GM04503 (cell line): ENCODE results near the gene SNRNP200.
"Not testable (repeated sequence)": the region's sequence is repeated elsewhere in the genome, so short reads cannot be mapped to it uniquely, and the experiment has no call there.

Experiments
- DNase-seq: peaks from one replicate; pipeline ENCODE4 v3.0.0-alpha.2; 2012; ENCODE audit warnings: low read depth

Gene SNRNP200

DNA sequence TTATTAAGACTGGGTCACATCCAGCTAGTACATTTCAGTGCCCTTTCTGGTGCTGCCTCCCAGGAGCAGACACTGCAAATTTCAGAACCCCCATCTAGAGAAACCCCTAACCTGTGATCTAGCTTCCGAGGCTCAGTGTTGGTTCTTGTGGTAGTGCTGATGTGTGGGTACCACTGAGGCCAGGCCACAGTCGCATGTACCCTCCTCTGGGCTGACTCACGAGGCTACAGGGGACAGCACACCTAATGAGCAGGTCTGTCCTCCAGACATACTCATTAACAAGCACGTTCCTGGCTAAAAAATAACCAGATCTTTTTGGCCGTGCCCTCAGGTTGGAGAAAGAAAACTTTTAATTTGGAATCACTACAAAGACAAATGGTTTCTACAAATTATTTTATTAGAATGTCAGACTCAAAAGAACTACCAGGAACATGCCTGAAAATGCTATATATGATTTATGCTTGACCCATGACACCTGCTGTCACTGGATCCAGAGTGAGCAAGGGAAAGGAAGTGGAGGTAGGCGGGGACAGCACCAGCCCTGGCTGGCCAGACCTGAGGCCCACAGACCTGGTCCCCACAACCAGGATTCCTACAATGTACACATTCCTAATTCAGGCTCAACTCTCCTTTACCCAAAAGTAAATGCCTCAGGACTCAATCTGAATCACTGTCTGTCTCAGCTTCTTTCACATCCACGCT, 30.8 kb downstream of the SNRNP200 start:
- no peak for DNase-seq

DNA sequence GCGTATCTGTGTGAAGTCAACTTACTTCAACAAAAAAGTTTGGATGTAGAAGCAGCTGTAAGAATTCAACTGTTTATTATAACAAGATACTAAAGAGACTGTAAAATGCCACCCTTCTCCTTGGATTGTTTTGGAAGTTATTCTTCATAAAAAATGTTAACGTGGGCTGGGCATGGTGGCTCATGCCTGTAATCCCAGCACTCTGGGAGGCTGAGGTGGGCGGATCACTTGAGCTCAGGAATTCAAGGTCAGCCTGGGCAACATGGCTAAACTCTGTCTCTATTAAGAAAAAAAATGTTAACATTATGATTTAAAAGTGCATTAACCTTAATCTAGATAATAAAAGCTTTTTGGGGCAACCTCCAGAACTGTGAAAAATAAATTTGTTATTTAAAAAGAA, 31.6 kb downstream of the SNRNP200 start:
- no peak for DNase-seq

DNA sequence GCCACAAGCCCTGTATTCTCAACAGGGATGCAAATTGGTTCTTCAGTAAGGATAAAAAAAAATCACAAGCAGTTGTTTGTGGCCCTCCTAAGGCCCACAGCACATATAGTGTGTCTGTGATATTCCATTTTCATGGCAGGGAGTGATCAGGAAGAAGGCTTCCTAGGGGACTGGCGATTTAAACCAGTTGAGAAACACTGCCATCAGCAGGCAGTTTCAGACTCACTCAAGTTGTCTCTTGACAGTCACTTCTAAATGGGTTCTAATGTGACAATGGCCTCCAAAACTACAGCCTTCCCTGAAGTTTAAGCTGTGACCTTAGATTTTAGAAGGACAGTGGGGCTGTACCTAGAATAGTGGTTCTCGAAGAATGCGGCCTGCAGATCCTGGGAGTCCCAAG, 33.4 kb downstream of the SNRNP200 start:
- DNase-seq: no peak

DNA sequence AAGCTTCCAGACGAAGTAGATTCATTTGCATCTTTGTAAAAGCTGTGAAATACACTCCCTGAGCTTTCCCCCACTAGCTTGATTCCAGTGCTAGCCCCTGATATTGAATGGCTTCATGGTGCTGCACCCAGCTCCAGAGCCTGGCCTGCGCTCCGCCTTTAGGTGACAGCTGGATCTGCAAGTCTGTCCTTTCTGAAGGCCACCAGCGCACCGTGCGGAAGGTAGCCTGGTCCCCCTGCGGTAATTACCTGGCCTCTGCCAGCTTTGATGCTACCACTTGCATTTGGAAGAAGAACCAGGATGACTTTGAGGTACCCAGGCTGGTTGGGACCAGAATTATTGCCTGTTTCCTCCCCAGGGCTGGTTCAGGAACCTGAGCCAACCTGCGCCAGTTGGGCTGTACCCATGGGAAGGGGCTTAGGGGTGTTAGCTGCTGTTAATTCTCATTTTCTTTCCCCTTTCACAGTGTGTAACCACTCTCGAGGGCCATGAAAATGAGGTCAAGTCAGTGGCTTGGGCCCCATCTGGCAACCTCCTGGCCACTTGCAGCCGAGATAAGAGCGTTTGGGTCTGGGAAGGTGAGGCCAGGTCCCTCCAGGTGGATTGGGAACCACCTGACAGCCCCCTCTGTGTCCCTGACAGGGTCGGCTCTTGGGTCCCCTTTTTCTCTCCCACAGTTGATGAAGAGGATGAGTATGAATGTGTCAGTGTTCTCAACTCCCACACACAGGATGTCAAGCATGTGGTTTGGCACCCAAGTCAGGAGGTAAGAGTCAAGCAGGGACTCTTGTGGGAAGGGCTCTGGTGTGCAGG, 38.0 kb downstream of the SNRNP200 start:
- no peak for DNase-seq

DNA sequence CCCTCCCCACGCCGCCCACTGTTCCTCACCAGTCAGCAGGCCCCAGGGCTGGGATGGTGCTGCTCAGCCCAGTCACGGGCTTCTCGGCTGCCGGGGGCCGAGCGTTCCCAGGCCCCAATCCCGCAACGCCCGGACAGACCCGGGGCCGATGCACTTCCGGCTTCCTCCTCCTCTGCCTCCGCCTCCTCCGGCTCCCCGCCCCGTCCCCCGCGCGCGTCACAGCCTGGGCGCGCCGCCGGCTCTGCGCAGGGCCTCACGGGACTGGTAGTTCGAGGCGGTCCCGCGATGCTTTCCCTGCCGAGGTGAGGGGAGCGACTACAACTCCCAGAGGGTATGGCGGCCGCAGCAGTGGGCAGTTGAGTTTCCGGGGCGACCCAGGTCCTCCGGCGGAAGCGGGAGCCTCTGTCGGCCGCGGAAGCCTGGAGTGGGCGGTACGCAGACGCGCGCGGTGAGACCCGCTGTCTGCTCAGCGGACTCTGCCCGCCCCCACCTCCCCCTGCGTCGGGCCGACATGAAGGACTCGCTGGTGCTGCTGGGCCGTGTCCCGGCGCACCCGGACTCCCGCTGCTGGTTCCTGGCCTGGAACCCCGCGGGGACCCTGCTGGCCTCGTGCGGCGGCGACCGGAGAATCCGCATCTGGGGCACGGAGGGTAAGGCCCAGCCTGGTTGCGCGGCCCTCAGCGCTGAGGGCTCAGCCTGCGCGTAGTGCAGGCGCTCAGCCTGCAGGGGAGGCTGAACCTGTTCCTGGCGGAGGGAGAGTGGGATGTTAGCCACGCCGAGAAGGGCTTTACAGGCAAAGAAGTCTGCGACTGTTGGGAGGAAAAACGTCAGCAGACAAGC, 39.3 kb downstream of the SNRNP200 start, which contains the start of the genes CIAO1 and TMEM127:
Gene CIAO1 (plus strand): TSS at position 386 of the 840 bp plus-strand sequence. CDS start 126 bp downstream, at position 512.
Gene TMEM127 (minus strand): TSS at position 158 of the 840 bp plus-strand sequence. CDS start 616 bp downstream, outside the sequence.
- peak; percentile 83 for DNase-seq

DNA sequence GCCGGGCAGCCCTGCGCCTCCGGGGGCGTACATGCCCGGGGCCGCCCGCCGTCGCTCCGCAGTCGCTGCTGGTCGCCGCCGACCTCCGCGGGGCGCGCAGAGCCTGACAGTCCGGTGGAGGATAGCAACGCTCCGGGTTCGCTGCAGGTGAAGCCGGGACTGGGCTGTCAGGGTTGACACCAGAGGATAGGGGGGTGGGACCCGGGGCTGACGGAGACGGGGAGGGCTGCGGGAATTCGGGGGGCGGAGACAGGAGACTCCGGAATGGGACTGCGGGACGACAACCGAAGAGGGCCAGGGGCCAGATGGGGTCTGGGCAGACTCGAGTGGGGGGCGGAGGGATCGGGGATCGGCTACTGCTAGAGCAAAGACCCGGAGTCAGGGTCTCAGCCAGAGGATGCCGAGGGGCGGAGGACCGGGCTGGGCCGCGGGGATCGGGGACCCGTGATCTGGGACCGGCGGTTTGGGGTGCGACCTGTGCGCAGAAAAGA, 40.0 kb downstream of the SNRNP200 start:
- DNase-seq: no peak

DNA sequence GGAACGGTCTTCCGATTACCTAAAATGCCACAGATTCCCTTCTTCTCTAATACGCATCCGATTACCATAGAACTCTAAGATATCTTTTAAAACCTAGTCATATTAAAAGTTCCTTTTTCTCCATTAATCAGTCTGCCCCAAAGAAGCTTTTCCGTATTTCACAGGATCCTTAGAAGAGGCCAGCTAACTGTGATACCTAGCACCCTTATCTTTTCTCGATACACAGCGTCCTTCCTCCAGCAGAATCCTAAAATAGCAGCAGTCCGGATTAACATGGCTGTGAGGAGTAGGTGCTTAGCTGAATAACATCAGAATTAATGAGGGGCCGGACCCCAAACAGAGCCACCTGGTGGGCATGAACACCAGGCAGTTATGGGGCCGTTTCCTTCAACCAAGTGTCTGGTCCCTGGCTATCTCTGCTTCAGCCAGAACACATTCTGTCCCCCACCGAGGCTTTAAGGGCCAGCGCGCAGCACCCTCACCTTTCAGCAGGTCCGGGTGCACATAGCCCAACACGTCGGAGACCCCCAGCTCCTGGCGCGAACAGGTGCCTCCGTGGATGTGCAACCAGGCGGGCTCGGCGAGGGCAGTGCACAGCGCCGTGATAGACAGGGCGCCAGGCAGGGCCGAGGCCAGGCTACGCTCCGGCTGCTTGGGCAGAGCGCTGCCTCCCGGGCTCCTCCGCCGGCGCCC, 40.5 kb downstream of the SNRNP200 start:
- no peak for DNase-seq

DNA sequence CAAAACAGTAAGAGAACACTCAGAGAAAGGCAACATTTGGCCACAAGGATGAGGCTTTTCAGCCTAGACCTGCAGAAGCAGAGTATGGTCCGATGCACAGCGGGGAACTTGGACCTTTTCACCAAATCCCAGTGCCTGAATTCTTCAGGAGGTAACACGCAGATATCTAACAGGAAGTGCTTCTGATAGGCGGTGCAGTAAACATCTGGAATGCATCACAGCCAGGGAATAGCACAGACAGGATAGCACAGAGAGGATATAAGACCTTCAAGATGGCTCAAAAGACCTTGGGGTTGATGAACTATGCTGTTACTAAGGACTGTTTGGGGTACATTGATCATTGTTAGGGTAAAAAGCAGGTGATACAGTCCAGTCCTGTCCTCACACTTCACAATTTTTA, 41.3 kb downstream of the SNRNP200 start:
- no peak for DNase-seq

DNA sequence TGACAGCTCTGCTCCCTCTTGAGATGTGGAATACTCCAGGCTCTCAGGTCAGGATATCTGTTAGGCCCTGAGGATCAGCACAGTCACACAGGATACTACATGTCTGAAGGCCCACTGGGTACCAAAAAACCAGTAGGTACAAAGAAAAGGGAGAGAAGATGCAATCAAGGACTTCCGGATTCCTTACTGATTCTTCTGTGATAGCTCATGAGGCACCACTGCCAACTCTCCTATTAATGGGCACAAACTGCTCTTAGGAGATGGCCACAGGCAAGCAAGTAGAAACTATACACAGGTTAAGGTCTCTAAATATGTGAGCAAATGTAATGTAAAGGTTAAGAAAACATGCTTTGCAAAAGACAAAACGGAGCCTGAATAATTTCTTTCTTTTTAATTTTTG, 43.0 kb downstream of the SNRNP200 start:
- no peak for DNase-seq

DNA sequence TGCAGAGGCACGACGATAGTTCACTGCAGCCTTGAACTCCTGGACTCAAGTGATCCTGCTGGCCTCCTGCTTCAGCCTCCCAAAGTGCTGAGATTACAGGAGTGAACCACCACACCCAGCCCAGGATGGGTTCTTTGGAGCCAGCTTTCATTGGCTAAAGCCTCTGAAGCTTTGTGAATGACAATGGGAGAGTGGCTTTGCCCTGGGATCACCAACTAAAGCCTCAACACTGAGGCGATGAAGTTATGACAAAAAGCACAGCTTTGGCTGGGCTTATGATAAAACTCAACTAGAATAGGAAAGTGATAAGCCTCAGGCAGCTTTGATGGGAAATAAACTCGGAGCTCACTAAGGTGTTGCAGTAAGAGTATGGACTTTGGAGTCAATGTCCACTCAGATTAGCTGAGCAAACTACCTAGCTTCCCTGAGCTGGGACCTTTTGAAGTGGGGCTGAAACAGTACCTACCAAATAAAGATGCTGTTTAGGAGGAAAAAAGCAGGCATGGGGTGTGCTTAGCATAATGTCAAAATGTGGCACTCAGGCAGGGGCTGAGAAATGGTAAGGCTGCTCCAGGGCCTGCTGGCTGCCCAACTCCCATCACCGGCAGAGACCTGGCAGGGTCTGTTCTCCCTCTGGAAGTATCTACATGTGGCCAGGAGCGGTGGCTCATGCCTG, 43.9 kb downstream of the SNRNP200 start:
- DNase-seq: no peak

DNA sequence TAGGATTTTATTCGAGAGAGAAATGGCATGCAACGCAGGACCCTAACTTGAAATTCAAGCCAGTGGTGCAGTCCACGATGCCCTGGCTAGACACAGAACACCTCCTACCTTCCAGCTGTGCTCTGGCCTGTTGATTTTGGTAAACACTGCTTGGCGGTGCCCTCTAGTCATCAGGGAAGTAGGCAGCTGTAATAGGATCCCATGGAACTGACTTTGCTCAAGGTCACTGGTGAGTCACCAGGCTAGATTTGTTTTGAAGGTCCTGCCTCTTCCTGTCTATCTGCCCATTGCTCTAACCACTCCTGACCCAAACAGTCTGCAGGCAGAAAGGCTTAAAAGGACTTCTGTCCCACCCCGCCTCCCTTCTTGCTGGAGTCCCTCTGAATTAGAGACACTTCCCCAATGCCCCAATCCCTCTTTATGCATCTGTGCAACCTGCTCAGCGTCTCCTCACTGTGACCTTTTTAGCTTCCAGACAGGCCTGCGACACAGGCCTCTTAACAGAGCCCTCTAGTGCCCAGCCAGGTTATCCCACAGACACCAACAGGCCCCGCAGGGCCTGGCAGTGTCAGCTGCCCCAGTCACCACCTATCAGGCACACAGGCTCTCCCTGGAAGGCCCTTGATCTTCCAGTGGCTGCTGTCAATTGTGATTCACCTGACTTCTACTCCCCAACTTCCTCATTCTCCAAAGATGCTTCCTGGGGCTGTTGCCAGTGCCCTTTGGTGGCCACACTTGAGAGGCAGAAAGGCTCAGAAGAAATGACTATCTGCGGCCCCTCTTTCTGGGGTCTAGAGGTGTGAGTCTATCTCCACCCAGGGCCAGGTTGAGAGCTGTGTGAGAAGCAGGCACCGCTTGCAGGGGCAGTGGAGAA, 44.7 kb downstream of the SNRNP200 start:
- DNase-seq: peak; percentile 77

DNA sequence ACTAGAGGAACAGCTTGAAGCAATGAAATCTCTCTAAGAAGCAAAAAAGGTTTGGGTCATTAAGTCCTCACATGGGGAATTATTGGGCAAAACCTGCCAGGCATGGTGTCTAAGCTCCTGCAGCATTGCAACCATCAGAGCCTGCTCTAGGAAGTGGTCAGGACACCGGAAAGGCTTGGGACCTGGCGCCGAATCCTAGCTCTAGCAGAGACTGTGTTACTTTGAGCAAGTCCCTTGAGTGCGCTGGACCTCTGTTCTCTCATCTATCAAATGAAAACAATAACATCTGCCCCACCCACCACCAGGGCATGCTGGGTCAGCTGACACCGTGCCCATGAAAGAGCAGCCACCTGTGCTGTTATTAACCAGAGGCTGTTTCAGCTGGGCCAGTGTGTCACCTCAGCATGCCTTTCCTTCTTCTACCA, 45.8 kb downstream of the SNRNP200 start:
- no peak for DNase-seq

DNA sequence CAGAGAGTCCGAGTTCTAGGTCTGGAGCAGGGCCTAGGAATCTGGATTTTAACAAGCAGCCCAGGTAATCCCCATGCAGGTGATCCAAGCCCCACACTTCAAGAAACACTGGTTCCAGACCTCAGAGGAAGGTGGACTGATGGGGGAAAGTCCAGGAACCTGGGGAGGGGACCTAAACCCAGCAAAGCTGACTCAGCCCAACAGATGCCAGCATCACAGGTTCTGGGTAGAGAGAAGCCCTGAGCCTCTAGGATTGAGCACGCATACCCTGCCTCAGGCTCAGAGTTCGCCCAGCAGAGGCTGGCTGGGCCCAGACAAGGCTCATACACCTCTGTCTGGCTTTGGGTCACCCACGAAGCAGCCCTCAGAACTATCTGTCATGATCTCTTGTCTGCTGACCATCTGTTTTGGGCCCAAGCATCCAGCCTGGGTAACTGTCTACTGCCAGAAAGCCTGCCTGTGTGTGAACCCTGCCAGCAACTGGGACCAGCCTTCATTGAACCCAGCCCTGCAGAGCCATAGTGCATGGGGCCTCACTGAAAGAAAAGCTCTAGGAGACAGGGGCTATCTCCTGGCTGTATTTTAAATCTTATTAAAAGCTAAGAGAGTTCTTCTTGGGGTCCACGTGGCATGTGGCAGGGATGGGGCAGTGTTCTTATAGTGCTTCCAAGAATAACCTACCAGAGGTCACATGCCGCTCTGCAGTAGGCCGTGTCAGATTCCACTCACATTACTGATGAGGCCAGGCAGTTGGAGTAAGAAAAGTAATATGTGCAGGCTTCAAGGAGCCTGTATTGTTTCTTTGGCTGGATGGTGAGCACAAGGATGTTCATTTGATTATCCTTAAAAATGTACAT, 47.0 kb downstream of the SNRNP200 start:
- no peak for DNase-seq

DNA sequence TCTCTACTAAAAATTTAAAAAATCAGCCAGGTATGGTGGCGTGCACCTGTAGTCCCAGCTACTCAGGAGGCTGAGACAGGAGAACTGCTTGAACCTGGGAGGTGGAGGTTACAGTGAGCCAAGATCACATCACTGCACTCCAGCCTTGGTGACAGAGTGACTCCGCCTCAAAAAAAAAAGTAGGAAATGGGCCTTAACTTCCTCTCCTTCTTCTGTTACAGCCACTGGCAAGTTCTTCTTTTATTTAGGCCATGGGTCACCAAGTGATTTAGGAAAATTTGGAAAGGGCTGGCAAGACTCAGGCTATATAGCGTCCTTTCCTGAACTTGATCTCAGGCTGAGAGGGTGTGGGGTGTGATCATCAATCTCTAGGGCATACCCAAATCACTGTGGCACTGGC, 47.6 kb downstream of the SNRNP200 start:
- DNase-seq: not testable (repeated sequence)

DNA sequence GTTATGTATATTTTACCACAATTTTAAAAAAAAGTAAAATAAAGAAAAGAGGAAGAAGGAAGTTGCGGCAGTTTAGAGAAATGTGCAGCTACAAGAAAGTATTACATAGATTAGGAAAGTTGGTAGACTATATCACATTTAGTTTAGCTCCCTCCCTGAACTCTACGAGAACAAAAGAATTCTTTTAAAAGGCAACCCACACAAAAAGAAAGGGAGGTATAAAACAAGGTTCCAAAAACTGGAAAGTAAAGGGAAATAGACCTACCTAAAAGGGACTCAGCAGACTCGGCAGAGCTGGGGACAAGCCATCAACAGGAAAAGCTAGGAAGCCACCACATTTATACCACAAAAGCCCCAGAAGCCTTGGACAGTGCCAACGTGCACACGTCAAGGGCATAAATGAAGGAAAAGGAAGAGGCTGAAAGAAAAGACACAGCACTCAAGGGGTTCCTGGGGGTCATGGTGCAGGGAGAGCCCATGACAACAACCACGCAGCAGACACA, 48.7 kb downstream of the SNRNP200 start:
- no peak for DNase-seq

DNA sequence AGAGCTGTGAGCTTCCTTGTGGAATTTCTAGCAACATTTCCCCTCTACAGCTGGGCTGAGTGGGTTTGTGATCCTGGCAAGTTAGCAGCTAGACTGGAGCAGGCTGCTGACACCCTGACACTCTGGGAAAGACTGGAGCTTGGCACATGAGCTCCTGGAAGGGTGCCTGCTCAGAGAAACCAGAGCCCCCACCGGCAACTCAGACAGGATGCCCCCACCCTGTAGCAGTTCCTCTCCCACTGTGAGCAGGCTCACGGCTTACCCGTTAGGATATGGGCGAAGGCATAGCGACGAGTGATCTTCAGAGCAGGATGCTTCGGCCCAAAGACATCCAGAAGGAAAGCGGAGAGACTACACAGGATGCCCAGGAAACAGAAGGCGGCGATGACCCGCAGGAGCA, 50.8 kb downstream of the SNRNP200 start:
- DNase-seq: no peak

DNA sequence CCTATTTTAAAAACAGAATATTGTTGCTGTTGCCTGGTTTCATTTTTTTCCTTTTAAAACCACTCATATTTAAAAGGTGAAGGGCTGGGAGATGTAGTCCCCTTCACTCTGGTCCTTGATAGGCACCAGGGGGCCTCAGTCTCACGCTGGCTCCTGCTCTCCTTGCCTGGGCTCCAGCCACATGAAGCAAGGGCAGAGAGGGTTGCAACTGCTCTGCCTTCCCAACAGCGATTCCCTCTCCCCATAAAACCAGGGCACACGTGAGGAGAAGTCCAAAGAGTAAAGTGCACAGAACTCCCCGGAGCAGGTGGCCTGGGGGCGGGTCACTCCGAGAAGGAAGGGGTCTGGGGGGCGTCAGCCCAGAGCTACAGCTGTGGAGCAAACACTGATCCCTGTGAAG, 52.3 kb downstream of the SNRNP200 start:
- DNase-seq: no peak

DNA sequence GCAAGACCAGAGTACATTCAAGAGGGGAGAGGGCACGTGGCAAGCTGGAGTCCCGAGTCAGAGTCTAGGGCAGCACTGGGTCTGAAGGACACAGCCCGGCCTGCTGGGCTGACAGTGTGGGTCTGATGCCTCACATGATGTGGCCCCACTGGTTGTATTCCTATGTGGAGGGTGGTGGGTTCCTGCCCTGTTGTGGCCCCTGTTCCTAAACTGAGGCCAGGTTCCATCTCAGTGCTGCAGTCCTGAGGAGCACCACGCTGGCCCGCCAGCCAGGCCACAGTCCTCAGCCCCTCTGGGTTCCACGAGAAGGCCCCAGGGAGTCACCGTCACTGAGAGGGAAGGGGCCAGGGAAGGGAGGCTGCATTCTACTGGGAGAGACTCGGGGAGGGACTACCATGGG, 52.8 kb downstream of the SNRNP200 start:
- no peak for DNase-seq
